Ramos (cell line): ENCODE results near the gene BDH2.

Experiments
- in situ Hi-C: fragments of 300-500 bp; cut with MboI; formaldehyde crosslinking; loops from one replicate; pipeline ENCODE4 v1.14.3; 2022; ENCODE audit warnings: low sequenced_read_pairs; ENCODE audit not compliant: unreplicated experiment

The BDH2 gene

GRCh38 chr4:103099691-103100392 is at the start of gene BDH2:
Gene BDH2 (minus strand): TSS chr4:103099834. CDS start chr4:103096254, 3,580 bp downstream.
- in situ Hi-C loops: loop anchor here (10.0 kb wide), 1 partner anchor 655 kb away; no protein-coding TSS in a partner anchor

- in situ Hi-C loops: no loop called here
Measured at GRCh38 chr4:103144926-103145325, 45.3 kb upstream of the BDH2 start.

- in situ Hi-C loops: no loop called here
Measured at GRCh38 chr4:103137446-103137827, 37.8 kb upstream of the BDH2 start.

GRCh38 chr4:103136671-103137445 is 37.2 kb upstream of the BDH2 start:
- in situ Hi-C loops: no loop called here

- in situ Hi-C loops: no loop called here
Measured at GRCh38 chr4:103129174-103129573, 29.5 kb upstream of the BDH2 start.

- in situ Hi-C loops: no loop called here
Measured at GRCh38 chr4:103126126-103126525, 26.5 kb upstream of the BDH2 start.

- in situ Hi-C loops: no loop called here
Measured at GRCh38 chr4:103123114-103123513, 23.5 kb upstream of the BDH2 start.

GRCh38 chr4:103118166-103118565 is 18.5 kb upstream of the BDH2 start:
- in situ Hi-C loops: no loop called here

- in situ Hi-C loops: no loop called here
Measured at GRCh38 chr4:103111598-103111997, 12.0 kb upstream of the BDH2 start.

- in situ Hi-C loops: no loop called here
Measured at GRCh38 chr4:103108542-103108941, 8.9 kb upstream of the BDH2 start.

GRCh38 chr4:103105558-103106356 is 6.1 kb upstream of the BDH2 start:
- in situ Hi-C loops: no loop called here

GRCh38 chr4:103104886-103105285 is 5.3 kb upstream of the BDH2 start:
- in situ Hi-C loops: no loop called here

GRCh38 chr4:103100691-103101090 is 1.1 kb upstream of the BDH2 start:
- in situ Hi-C loops: no loop called here

- in situ Hi-C loops: loop anchor here (10.0 kb wide), 1 partner anchor 654 kb away; no protein-coding TSS in a partner anchor
Measured at GRCh38 chr4:103098756-103099440, 736 bp downstream of the BDH2 start.

GRCh38 chr4:103098341-103098740 is 1.3 kb downstream of the BDH2 start:
- in situ Hi-C loops: loop anchor here (10.0 kb wide), 1 partner anchor 654 kb away; no protein-coding TSS in a partner anchor

- in situ Hi-C loops: loop anchor here (10.0 kb wide), 1 partner anchor 652 kb away; no protein-coding TSS in a partner anchor
Measured at GRCh38 chr4:103097112-103097511, 2.5 kb downstream of the BDH2 start.

GRCh38 chr4:103095080-103095479 is 4.6 kb downstream of the BDH2 start:
- in situ Hi-C loops: loop anchor here (10.0 kb wide), 1 partner anchor 650 kb away; no protein-coding TSS in a partner anchor

GRCh38 chr4:103092245-103092644 is 7.4 kb downstream of the BDH2 start:
- in situ Hi-C loops: loop anchor here (10.0 kb wide), 1 partner anchor 647 kb away; no protein-coding TSS in a partner anchor

GRCh38 chr4:103091601-103092223 is 7.9 kb downstream of the BDH2 start:
- in situ Hi-C loops: loop anchor here (10.0 kb wide), 1 partner anchor 647 kb away; no protein-coding TSS in a partner anchor
